ENCODE measurements around the gene TARS3. TPM values are rescaled to one million over a fixed set of nuclear protein-coding genes. Genes with fewer than 3 reads are reported as not detected.
A peak's percentile ranks its signal among the peaks of the same experiment; 100 is the strongest.

The TARS3 gene
- total RNA-seq, 1 donor from 2014 or later, result 6.9 TPM

GRCh38 chr15:101724675-101725005 lies 367 bp upstream of the TARS3 start:
- Histone ChIP-seq H3K4me3 (peak overlapping the region; percentile 82 to 89), H3K9me3 (no peaks in the 10 kb centered on the region), H3K27me3 (no peaks in the 10 kb centered on the region), H3K27ac (peak overlapping the region; percentile 57), H3K36me3 (peaks cover 0 to 18% of the 10 kb centered on the region in 2 donors), H3K4me1 (peaks cover 11% of the 10 kb centered on the region)
- intact Hi-C loops (cut with DNase I), result no loop called here
- TF ChIP-seq POLR2AphosphoS5 (IDR thresholded peaks at IDR 0.05; ENCODE audit: insufficient read depth in 1 of 2, low read depth in 1 of 2) (no peak), POLR2A (IDR thresholded peaks at IDR 0.05) (no peak)
- TF ChIP-seq, protein P1, sequence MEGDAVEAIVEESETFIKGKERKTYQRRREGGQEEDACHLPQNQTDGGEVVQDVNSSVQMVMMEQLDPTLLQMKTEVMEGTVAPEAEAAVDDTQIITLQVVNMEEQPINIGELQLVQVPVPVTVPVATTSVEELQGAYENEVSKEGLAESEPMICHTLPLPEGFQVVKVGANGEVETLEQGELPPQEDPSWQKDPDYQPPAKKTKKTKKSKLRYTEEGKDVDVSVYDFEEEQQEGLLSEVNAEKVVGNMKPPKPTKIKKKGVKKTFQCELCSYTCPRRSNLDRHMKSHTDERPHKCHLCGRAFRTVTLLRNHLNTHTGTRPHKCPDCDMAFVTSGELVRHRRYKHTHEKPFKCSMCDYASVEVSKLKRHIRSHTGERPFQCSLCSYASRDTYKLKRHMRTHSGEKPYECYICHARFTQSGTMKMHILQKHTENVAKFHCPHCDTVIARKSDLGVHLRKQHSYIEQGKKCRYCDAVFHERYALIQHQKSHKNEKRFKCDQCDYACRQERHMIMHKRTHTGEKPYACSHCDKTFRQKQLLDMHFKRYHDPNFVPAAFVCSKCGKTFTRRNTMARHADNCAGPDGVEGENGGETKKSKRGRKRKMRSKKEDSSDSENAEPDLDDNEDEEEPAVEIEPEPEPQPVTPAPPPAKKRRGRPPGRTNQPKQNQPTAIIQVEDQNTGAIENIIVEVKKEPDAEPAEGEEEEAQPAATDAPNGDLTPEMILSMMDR (IDR thresholded peaks at IDR 0.05), result no peak
- no peak for DNase-seq (ENCODE audit: extremely low spot score in 2 of 2)

GRCh38 chr15:101723171-101723873 lies 951 bp downstream of the TARS3 start:
- Histone ChIP-seq H3K27ac (peak overlapping the region; percentile 87), H3K4me1 (peaks cover 11% of the 10 kb centered on the region), H3K9me3 (no peaks in the 10 kb centered on the region), H3K36me3 (peaks cover 0 to 19% of the 10 kb centered on the region in 2 donors), H3K27me3 (no peaks in the 10 kb centered on the region), H3K4me3 (peak overlapping the region; percentile 82 to 89)
- DNase-seq (ENCODE audit: extremely low spot score in 2 of 2), result no peak
- TF ChIP-seq POLR2AphosphoS5 (IDR thresholded peaks at IDR 0.05; ENCODE audit: insufficient read depth in 1 of 2, low read depth in 1 of 2), result no peak
- TF ChIP-seq, protein P1 (IDR thresholded peaks at IDR 0.05), result no peak
- no peak for TF ChIP-seq POLR2A (IDR thresholded peaks at IDR 0.05)
- intact Hi-C loops (cut with DNase I), result no loop called here

DNA sequence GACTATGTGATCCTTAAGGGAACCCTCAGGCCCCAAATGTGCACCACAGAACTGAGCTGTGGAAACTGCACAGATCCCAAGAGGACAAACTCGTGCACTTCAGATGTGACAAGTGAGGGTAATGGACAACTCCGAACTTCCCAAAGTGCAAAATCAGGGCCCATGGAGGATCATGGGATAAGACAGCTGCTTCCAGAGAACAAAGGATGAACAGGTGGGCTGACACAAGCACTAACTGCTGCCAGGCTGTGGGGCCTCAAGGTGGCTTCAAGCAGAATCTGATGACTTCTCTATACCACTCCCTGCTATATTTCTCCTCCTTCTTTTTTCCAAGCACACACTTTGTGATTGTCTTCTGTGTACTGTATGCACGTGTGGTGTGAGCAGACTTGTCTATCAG lies 5.4 kb downstream of the TARS3 start:
- no peak overlapping the region for H3K27ac ChIP-seq
- H3K9me3 ChIP-seq, result no peaks in the 10 kb centered on the region
- H3K4me1 ChIP-seq, result peaks cover 11% of the 10 kb centered on the region
- no peak overlapping the region for H3K4me3 ChIP-seq
- no peaks in the 10 kb centered on the region for H3K27me3 ChIP-seq
- intact Hi-C loops (cut with DNase I), result no loop called here
- DNase-seq (ENCODE audit: extremely low spot score in 2 of 2), result no peak
- TF ChIP-seq POLR2AphosphoS5 (IDR thresholded peaks at IDR 0.05; ENCODE audit: insufficient read depth in 1 of 2, low read depth in 1 of 2) (no peak), POLR2A (IDR thresholded peaks at IDR 0.05) (no peak)
- TF ChIP-seq, protein P1 (IDR thresholded peaks at IDR 0.05), result no peak
- peaks cover 0 to 24% of the 10 kb centered on the region in 2 donors for H3K36me3 ChIP-seq

DNA sequence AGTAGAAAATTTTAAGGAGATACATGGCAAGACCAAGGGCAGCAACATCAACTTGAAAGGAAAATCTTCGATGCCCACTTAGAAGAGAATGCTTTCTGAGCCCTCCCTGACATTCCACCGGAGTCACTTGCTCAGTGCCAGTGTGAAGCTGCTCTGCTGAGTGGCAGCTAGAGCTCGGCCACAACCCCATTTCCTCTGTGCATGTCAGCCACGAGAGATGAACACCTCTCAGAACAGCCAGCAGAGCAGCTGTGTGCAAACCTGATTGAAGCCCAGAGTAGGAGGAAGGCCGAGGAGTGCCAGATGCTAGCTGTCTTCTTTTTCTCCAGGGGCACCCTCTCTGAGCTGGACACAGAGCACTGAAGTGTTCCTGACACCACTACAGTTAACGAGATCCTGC lies 12.2 kb downstream of the TARS3 start:
- H3K4me1 ChIP-seq, result no peaks in the 10 kb centered on the region
- H3K36me3 ChIP-seq, result peaks cover 0 to 44% of the 10 kb centered on the region in 2 donors
- H3K27me3 ChIP-seq, result no peaks in the 10 kb centered on the region
- intact Hi-C loops (cut with DNase I), result no loop called here
- H3K27ac ChIP-seq, result no peak overlapping the region
- DNase-seq (ENCODE audit: extremely low spot score in 2 of 2), result no peak
- no peaks in the 10 kb centered on the region for H3K9me3 ChIP-seq
- H3K4me3 ChIP-seq, result no peak overlapping the region
- TF ChIP-seq, protein P1 (IDR thresholded peaks at IDR 0.05), result no peak
- TF ChIP-seq POLR2AphosphoS5 (IDR thresholded peaks at IDR 0.05; ENCODE audit: insufficient read depth in 1 of 2, low read depth in 1 of 2) (no peak), POLR2A (IDR thresholded peaks at IDR 0.05) (no peak)

- Histone ChIP-seq H3K27me3 (no peaks in the 10 kb centered on the region), H3K27ac (no peak overlapping the region), H3K36me3 (peaks cover 0 to 50% of the 10 kb centered on the region in 2 donors), H3K4me3 (no peak overlapping the region), H3K4me1 (no peaks in the 10 kb centered on the region), H3K9me3 (no peaks in the 10 kb centered on the region)
- intact Hi-C loops (cut with DNase I), result no loop called here
- no peak for DNase-seq (ENCODE audit: extremely low spot score in 2 of 2)
- TF ChIP-seq POLR2AphosphoS5 (IDR thresholded peaks at IDR 0.05; ENCODE audit: insufficient read depth in 1 of 2, low read depth in 1 of 2) (no peak), POLR2A (IDR thresholded peaks at IDR 0.05) (no peak)
- TF ChIP-seq, protein P1 (IDR thresholded peaks at IDR 0.05), result no peak
These were observed 13.5 kb downstream of the TARS3 start for GRCh38 chr15:101710806-101711205.

Measured in vagina (tissue), 2 donors.